Endothelial cell of umbilical vein (primary cell): ENCODE measurements around the gene LTBP1. TPM values are rescaled to one million over a fixed set of nuclear protein-coding genes. Genes with fewer than 3 reads are reported as not detected.

ENCODE experiments used
- BruUV-seq: library from RNA; stranded (reverse); fragments of 400-500 nt; replicated peaks from 2 replicates; lab custom pipeline; 2021; lab: Mats Ljungman, UMichigan
- CTCF ChIA-PET: fragments of 300-600, 350-600 bp; sonication (Branson Sonifier 250); formaldehyde crosslinking; loops from one replicate; lab custom pipeline; 2021; ENCODE audit warnings: antibody characterized with exemption, inconsistent platforms; lab: Charles Lee
- POLR2A ChIA-PET: fragments of 300-600, 350-600 bp; sonication (Branson Sonifier 250); formaldehyde crosslinking; loops from one replicate; lab custom pipeline; 2021; ENCODE audit warnings: antibody characterized with exemption, inconsistent platforms; lab: Charles Lee
- DNase-seq: peaks from one replicate; pipeline ENCODE4 v3.0.0-alpha.2; 2011; ENCODE audit warnings: low read depth, low spot score
- FAIRE-seq: peaks from 2 replicates; lab custom pipeline; 2011; peaks lifted over from hg19 to GRCh38; lab: Jason Lieb, UNC
- H2AFZ ChIP-seq: 2 replicates; pipeline ENCODE4 v1.6.0; 2012; ENCODE audit warnings: low read depth, low read length, control low read depth, inconsistent platforms
- H3K27ac ChIP-seq: 2 replicates; pipeline ENCODE4 v1.5.1; 2011; ENCODE audit warnings: low read depth, mild to moderate bottlenecking, control low read depth, low read length, moderate library complexity; ENCODE audit not compliant: insufficient read depth
- H3K27me3 ChIP-seq, 2 experiments: 2 replicates each; pipeline versions ENCODE4 v1.6.0 to v1.6.1; 2011; ENCODE audit warnings: low read length in 2 of 2, mixed read lengths in 1 of 2; ENCODE audit not compliant: control insufficient read depth in 2 of 2, insufficient read depth in 2 of 2
- H3K36me3 ChIP-seq, 2 experiments: 2 replicates in 1 of 2; 3 replicates in 1 of 2; pipeline ENCODE4 v1.5.1; 2011; ENCODE audit warnings: low read length in 2 of 2, mild to moderate bottlenecking in 1 of 2, moderate library complexity in 1 of 2; ENCODE audit not compliant: control insufficient read depth in 2 of 2, insufficient read depth in 2 of 2; ENCODE audit errors: extremely low read depth in 1 of 2
- H3K4me1 ChIP-seq: 3 replicates; pipeline ENCODE4 v1.5.1; 2011; ENCODE audit warnings: mild to moderate bottlenecking, low read length; ENCODE audit not compliant: control insufficient read depth, insufficient read depth; ENCODE audit errors: extremely low read depth
- H3K4me2 ChIP-seq: 2 replicates; pipeline ENCODE4 v1.6.1; 2011; ENCODE audit warnings: low read length, control low read depth, mixed read lengths; ENCODE audit not compliant: insufficient read depth
- H3K4me3 ChIP-seq, 3 experiments: fragments of 200-600 bp in 1 of 3; sonication (generic), shearing (Covaris generic) in 1 of 3; replicated peaks in 1 of 3; 2 replicates each; pipeline ENCODE4 v1.5.1; 2011 to 2016; ENCODE audit warnings: control low read depth in 3 of 3, low read length in 3 of 3, mild to moderate bottlenecking in 2 of 3, inconsistent platforms in 1 of 3, low read depth in 1 of 3, moderate library complexity in 1 of 3; ENCODE audit not compliant: insufficient read depth in 1 of 3
- H3K79me2 ChIP-seq: 2 replicates; pipeline ENCODE4 v1.6.0; 2012; ENCODE audit warnings: low read length, inconsistent platforms; ENCODE audit not compliant: control insufficient read depth, insufficient read depth
- H3K9ac ChIP-seq: replicated peaks from 2 replicates; pipeline ENCODE3; 2011; ENCODE audit warnings: low read length, control low read depth; ENCODE audit not compliant: insufficient read depth; ENCODE audit errors: extremely low read depth
- H3K9me1 ChIP-seq: replicated peaks from 3 replicates; pipeline ENCODE4 v1.6.0; 2011; ENCODE audit warnings: mild to moderate bottlenecking, low read length; ENCODE audit not compliant: control insufficient read depth, insufficient read depth; ENCODE audit errors: extremely low read depth
- H3K9me3 ChIP-seq: replicated peaks from 2 replicates; pipeline ENCODE4 v1.5.1; 2012; ENCODE audit warnings: low read length, inconsistent platforms; ENCODE audit not compliant: control insufficient read depth, insufficient read depth
- H4K20me1 ChIP-seq: replicated peaks from 2 replicates; pipeline ENCODE3; 2011; ENCODE audit warnings: mild to moderate bottlenecking, low read length; ENCODE audit not compliant: control insufficient read depth, insufficient read depth; ENCODE audit errors: extremely low read depth
- EZH2 ChIP-seq: IDR thresholded peaks from 2 replicates; pipeline ENCODE4 v1.6.1; 2012; ENCODE audit warnings: borderline replicate concordance, low read depth, mild to moderate bottlenecking, moderate library complexity, low read length, inconsistent platforms; ENCODE audit not compliant: severe bottlenecking
- FOS ChIP-seq: IDR thresholded peaks from 2 replicates; pipeline ENCODE4 v1.6.1; 2011; ENCODE audit warnings: mild to moderate bottlenecking, low read length, moderate library complexity, borderline replicate concordance; ENCODE audit not compliant: insufficient read depth
- GATA2 ChIP-seq: IDR thresholded peaks from 2 replicates; pipeline ENCODE4 v1.7.0; 2011; ENCODE audit warnings: low read depth, mild to moderate bottlenecking, moderate library complexity, mixed read lengths, low read length; ENCODE audit not compliant: insufficient read length, insufficient read depth
- JUN ChIP-seq: IDR thresholded peaks from 2 replicates; pipeline ENCODE4 v1.6.1; 2011; ENCODE audit warnings: borderline replicate concordance, low read depth; ENCODE audit not compliant: insufficient read length, insufficient read depth
- MYC ChIP-seq: IDR thresholded peaks from one replicate; pipeline ENCODE4 v1.6.1; 2011; ENCODE audit warnings: mild to moderate bottlenecking, low read depth, low read length
- POLR2A ChIP-seq: IDR thresholded peaks from 2 replicates; pipeline ENCODE4 v1.6.1; 2012; ENCODE audit warnings: low read depth, mild to moderate bottlenecking, control low read depth, low read length
- POLR2AphosphoS5 ChIP-seq: IDR thresholded peaks from 2 replicates; pipeline ENCODE4 v1.6.1; 2012; ENCODE audit warnings: low read depth, mild to moderate bottlenecking, control low read depth, low read length, moderate library complexity; ENCODE audit not compliant: insufficient read depth
- dilution Hi-C: fragments of 300-500 bp; cut with MboI; formaldehyde crosslinking; loops from one replicate; pipeline ENCODE4 v1.15.0; 2019; ENCODE audit warnings: low sequenced_read_pairs; ENCODE audit not compliant: extremely low pct_ligation_motif_present
- intact Hi-C: fragments of 100-400 bp; cut with micrococcal nuclease; formaldehyde crosslinking; loops from one replicate; pipeline ENCODE4 v1.10.0; 2022
- polyA plus RNA-seq, 4 experiments: library from polyadenylated mRNA; depleted of rRNA in 3 of 4; stranded (reverse) in 3 of 4; unstranded in 1 of 4; fragments of >200 nt; gene quantifications; 2 replicates each; pipeline versions ENCODE4 v1.2.1 to v1.2.3, GENCODE V29; 2011 to 2012; ENCODE audit warnings: missing spikeins in 1 of 4
- total RNA-seq: library from RNA; stranded (reverse); gene quantifications from 2 replicates; pipeline ENCODE4 v1.2.3, GENCODE V29; 2021
- TF ChIP-seq, protein P1 (sequence below): IDR thresholded peaks from 2 replicates; pipeline ENCODE4 v1.6.1; 2011; ENCODE audit not compliant: insufficient read depth, insufficient read length
- TF ChIP-seq, protein P2 (sequence below), 2 donors: IDR thresholded peaks; 1 replicate in 1 of 2; 2 replicates in 1 of 2; pipeline ENCODE4 v1.5.1; 2011; ENCODE audit warnings: low read length in 2 of 2, mild to moderate bottlenecking in 2 of 2, moderate library complexity in 2 of 2, control low read depth in 1 of 2, inconsistent platforms in 1 of 2, low read depth in 1 of 2; ENCODE audit not compliant: insufficient read depth in 1 of 2; ENCODE audit errors: extremely low read depth in 1 of 2

LTBP1 gene
- total and polyA plus RNA-seq, 2 donors (not counting 3 experiments of a cell fraction or from before 2014, with no cell fraction given) = 57.4 to 68.2 TPM

- Histone ChIP-seq H4K20me1 (no peaks in the 10 kb centered on the region), H2AFZ (no peak overlapping the region), H3K9ac (no peak overlapping the region), H3K4me1 (no peaks in the 10 kb centered on the region), H3K9me1 (no peaks in the 10 kb centered on the region), H3K27me3 (no peaks in the 10 kb centered on the region), H3K9me3 (no peaks in the 10 kb centered on the region), H3K4me3 (no peak overlapping the region), H3K4me2 (no peak overlapping the region), H3K79me2 (no peaks in the 10 kb centered on the region), H3K36me3 (no peaks in the 10 kb centered on the region), H3K27ac (no peak overlapping the region)
- dilution Hi-C loops = no loop called here
- BruUV-seq = no TSS peak
- intact Hi-C loops = no loop called here
- FAIRE-seq (no peak), DNase-seq (no peak)
- CTCF ChIA-PET = no interaction called here
- no peak for TF ChIP-seq FOS
- TF ChIP-seq MYC = no peak
- TF ChIP-seq EZH2 = no peak
- POLR2A ChIA-PET = no interaction called here
These were observed 250.6 kb downstream of the LTBP1 start for GRCh38 chr2:33197198-33197938.

- Histone ChIP-seq H3K4me3 (no peak overlapping the region), H4K20me1 (no peaks in the 10 kb centered on the region), H3K4me1 (no peaks in the 10 kb centered on the region), H3K79me2 (no peaks in the 10 kb centered on the region), H2AFZ (no peak overlapping the region), H3K4me2 (no peak overlapping the region), H3K36me3 (no peaks in the 10 kb centered on the region), H3K9me1 (no peaks in the 10 kb centered on the region), H3K9ac (no peak overlapping the region), H3K9me3 (no peaks in the 10 kb centered on the region), H3K27ac (no peak overlapping the region), H3K27me3 (no peaks in the 10 kb centered on the region)
- ChIA-PET POLR2A (interaction anchor here (0.6 kb wide), 1 partner anchor 153 kb away, joined by 5 read pairs; no protein-coding TSS in a partner anchor), CTCF (interaction anchor here (0.7 to 0.9 kb wide), 2 partner anchors 177 to 193 kb away, joined by 3 to 4 read pairs; no protein-coding TSS in a partner anchor)
- DNase-seq = no peak
- intact Hi-C loops (no loop called here), dilution Hi-C loops (no loop called here)
- no TSS peak for BruUV-seq
- no peak for TF ChIP-seq POLR2AphosphoS5
- TF ChIP-seq EZH2 = no peak
- no peak for TF ChIP-seq GATA2
- TF ChIP-seq JUN = no peak
- no peak for TF ChIP-seq MYC
- TF ChIP-seq, protein P1, sequence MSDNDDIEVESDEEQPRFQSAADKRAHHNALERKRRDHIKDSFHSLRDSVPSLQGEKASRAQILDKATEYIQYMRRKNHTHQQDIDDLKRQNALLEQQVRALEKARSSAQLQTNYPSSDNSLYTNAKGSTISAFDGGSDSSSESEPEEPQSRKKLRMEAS = no peak
- TF ChIP-seq POLR2A = no peak
- TF ChIP-seq FOS = no peak
- TF ChIP-seq, protein P2, sequence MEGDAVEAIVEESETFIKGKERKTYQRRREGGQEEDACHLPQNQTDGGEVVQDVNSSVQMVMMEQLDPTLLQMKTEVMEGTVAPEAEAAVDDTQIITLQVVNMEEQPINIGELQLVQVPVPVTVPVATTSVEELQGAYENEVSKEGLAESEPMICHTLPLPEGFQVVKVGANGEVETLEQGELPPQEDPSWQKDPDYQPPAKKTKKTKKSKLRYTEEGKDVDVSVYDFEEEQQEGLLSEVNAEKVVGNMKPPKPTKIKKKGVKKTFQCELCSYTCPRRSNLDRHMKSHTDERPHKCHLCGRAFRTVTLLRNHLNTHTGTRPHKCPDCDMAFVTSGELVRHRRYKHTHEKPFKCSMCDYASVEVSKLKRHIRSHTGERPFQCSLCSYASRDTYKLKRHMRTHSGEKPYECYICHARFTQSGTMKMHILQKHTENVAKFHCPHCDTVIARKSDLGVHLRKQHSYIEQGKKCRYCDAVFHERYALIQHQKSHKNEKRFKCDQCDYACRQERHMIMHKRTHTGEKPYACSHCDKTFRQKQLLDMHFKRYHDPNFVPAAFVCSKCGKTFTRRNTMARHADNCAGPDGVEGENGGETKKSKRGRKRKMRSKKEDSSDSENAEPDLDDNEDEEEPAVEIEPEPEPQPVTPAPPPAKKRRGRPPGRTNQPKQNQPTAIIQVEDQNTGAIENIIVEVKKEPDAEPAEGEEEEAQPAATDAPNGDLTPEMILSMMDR (IDR thresholded peaks at IDR 0.05; ENCODE audit: extremely low read depth in 1 of 2, insufficient read depth in 1 of 2, low read depth in 1 of 2, low read length in 2 of 2) = no peak
- FAIRE-seq = no peak
These were observed 256.1 kb downstream of the LTBP1 start for GRCh38 chr2:33202641-33203522.
